GM18861 (cell line): ENCODE results near the gene IL32.

Experiments
- ATAC-seq: cut with Tn5 transposase; IDR thresholded peaks from one replicate; pipeline ENCODE4 v1.9.1; 2021; ENCODE audit not compliant: unreplicated experiment

The IL32 gene

DNA sequence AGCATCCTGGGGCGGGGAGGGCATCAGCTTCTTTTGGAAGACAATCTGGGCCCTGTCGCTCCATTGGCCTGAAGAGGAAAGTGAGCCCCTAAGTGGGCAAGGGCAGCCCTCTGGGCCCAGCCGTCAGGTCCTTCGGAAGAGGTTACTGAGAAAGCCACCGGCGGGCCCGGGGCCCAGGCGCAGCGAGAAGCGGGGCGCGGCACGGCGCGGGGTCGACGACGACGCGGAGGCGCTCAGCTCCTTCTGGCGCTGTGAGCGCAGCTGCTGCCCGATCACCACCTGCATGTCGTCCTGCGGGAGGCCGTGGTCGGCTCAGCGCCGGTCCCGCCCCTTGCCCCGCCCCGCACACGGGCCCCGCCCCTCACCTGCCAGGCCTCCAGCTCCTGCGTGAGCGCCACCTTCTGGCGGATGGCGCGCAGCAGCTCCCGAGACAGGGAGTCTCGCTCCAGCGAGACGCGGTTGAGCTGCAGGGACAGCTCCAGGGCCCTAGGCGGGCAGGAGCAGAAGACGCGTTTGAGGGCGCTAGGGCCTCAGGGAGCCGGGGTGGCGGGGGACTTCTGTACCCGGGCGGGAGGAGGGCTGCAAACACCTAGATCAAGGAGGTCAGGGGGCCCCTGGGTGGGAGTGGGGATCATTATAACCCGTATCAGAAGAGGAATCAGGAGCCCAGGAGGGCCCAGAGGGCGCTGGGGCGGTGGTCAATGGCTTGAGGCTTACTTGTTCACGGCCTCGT is 37.3 kb upstream of the IL32 start:
- no peak for ATAC-seq

DNA sequence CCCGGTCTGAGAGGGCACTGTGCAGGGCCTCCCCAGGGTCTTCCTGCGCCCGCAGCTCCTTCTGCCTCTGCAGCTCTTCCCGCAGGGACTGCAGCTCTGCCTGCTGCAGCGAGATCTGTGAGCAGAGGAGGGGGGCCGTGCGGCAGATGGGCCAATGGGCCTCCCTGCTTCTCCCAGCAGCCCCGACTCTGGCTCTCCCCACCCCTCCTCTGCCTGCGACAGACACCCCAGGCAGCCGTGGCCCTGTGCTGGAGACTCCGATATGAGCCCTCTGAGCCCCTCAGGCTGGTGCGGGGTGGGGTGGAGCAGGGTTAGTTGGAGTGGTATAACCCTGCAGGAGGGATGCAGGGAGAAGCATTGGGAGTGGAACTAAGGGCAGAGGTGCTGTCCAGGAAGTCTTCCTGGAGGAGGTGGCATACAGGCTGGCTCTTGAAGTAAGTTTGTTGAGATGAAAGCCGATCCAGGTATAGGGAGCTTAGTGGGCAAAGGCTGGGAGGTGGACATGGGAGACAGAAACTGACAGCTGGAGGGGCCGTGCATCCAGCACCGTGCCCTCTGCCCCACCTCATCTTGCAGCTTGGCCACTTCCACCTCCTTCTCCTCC is 36.6 kb upstream of the IL32 start:
- ATAC-seq, result no peak

GRCh38 chr16:3029491-3030221 is 35.8 kb upstream of the IL32 start:
- no peak for ATAC-seq

DNA sequence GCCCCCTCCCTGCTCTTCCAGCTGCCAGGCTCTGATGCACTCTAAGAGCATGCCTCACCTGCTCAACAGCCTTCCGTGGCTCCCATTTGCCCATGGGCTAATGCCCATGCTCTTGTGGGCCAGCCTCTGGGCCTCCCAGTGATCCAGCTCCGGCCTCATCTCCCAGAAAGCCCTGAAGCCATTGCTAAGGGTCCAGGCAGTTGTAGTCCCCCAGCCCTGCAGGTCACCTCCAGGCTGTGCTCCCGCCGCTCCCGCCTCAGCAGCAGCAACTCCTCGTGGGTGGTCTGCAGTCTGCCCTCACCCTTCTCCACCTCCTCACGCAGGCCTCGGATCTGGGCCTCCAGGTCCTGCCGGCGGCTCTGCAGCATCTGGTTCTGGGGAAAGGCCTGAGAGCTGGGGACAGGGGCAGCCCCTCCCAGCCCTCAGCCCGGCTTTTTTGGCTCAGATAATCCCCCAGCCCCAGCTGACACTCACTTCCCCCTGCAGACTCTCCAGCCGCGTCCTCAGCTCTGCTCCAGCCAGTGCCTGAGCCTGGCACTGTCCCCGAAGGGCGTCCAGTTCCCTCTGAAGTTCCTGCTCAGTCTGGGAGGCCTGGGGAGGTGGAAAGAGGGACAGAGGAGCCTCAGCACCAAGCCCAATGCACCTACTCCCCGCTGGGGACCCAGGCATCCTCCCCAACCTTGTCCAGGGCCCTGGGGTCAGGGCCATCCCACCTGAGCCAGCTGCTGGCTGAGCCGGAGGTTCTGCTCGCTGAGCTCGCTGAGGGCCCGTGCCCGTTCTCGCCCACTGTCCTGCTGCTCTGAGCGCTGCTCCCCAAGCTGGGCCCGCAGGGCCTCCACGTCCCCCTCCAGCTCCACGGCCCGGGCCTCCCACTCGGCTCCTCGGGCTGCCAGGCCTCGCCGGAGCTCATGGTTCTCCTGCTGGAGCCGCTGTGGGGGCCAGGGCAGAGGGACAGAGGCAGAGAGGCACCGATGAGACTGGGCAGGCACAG is 34.9 kb upstream of the IL32 start:
- no peak for ATAC-seq

GRCh38 chr16:3032624-3033023 is 32.8 kb upstream of the IL32 start:
- no peak for ATAC-seq

GRCh38 chr16:3035289-3035971 is 30.0 kb upstream of the IL32 start:
- ATAC-seq, result no peak

DNA sequence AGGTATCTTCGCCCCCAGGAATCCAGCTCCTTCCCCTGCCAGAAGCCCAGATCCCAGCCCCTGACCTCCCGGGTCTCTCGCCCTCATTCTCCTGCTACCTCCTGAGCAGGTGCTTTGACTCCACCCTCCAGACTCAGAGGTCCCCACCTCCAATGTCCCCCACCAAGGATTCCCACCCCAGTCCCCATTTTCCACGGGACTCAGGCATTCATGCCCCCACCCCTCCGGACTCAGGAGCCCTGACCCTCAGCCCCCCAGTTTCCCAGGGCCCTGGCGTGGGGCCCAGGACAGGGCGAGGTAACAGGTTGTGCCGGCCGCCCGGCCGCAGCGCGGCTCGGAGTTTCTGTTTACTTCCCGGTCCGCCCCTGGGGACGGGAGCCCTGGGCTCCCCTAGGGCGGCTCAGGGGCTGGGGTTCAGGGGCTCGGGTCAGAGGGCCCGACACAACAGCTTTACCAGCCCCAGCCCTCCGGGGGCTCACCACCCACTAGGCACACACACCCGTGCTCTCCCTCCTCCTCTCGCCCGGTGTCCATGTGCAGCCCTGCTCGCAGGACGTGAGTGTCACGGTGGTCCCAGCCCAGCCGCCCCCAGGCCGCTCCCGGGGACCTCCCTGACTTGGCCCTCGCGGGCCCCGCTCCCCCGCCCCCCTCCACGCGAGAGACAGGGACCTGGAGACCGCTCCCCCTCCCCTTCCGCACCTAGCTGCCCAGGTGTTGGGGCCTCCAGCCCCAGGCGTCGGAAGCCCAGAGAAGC is 29.3 kb upstream of the IL32 start:
- ATAC-seq, result no peak

GRCh38 chr16:3036726-3037315 is 28.6 kb upstream of the IL32 start, which contains the start of gene BICDL2:
Gene BICDL2, minus strand, starts transcription at chr16:3036944. Its CDS starts 1,448 bp downstream, at chr16:3035496.
- ATAC-seq, result no peak

GRCh38 chr16:3038256-3038655 is 27.2 kb upstream of the IL32 start:
- ATAC-seq, result no peak

DNA sequence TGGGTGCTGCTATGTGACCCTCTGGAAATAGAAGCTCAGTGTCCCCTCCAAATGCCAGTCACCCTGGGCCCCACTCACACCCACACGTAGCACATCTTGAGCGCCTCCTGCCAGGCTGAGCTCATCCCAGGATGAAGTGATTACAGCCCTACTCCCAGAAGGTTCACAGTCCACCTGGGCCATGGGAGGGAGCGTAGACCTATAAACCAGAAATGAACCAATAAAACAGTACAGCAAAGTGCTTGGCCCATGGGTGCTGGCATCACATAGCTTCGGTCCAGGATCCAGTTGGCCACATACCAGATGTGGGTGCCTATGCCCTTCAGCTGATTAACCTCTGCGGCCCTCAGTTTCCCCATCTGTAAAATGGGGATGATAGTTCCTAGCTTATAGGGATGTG is 26.5 kb upstream of the IL32 start:
- ATAC-seq, result no peak

- no peak for ATAC-seq
Measured at GRCh38 chr16:3042376-3042775, 23.1 kb upstream of the IL32 start.

- ATAC-seq, result no peak
Measured at GRCh38 chr16:3044708-3045107, 20.7 kb upstream of the IL32 start.

DNA sequence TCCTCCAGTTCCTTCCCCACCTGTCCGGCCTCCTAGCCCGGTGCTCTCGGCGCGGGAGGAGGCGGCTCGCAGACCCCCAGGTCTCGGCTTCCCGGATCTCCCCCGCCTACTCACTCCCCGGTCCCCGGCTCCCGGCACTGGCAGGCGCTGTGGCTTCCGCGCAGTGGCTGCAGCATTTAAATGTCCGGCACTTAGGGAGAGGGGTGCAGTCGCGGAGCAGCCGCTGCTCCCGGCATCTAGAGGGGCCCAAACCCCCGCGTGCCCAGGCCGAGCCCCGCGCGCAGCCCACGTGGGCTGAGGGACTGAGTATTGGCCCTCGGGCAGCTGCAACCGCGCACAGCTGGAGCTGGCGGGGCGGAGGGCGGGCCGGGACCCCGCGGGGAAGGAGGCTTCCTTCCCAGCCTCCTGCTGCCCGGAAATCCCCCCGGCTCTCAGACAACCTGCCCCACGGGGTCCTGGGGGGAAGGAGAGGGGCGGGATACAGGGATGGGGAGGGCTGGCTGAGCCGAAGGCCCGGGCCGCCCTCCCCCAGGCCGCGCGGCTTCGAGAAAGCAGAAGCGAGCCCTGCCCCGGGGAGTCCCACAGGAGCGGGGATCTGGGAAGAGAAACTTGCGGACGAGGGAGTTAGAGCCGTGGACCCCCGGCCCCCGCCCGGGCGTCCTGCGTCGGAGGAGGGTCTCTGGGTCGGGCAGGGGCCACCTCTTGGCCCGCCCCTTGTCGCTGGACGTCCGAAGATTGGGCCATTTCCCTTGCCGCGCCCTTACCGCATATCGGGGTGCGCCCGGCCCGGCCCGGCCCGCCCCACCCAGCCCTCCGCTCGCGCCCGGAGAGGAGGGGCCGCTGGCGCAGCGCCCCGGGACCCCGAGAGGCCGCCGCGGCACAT is 19.4 kb upstream of the IL32 start, which contains the start of gene MMP25:
TSS of gene MMP25 (plus strand) at position 804 of the 883 bp plus-strand sequence. CDS start 357 bp downstream, outside the sequence.
- no peak for ATAC-seq

GRCh38 chr16:3046641-3047386 is 18.6 kb upstream of the IL32 start:
- no peak for ATAC-seq

- ATAC-seq, result no peak
Measured at GRCh38 chr16:3047387-3047720, 18.1 kb upstream of the IL32 start.

GRCh38 chr16:3049921-3050481 is 15.4 kb upstream of the IL32 start:
- ATAC-seq, result no peak

DNA sequence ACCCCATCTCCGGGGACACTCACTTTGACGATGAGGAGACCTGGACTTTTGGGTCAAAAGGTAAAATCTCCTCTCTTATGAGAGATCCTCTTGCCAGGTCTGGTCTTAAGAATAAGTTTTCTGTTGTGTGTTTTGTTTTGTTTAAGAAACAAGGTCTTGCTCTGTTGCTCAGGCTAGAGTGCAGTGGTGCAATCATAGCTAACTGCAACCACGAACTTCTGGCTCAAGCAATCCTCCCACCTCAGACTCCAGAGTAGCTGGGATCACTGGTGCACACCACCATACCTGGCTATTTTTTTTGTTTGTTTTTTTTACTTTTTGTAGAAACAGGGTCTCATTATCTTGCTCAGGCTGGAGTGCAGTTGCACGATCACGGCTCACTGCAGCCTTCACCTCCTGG is 15.0 kb upstream of the IL32 start:
- no peak for ATAC-seq
